DMS 273 treated with DMSO at 0.1 percent for 48 hours (cell line): Measurements from ENCODE around the gene CACNA1D.

Experiments used
- DNase-seq: peaks from one replicate; lab custom pipeline; 2025; lab: John Stamatoyannopoulos, UW

Gene CACNA1D

DNA sequence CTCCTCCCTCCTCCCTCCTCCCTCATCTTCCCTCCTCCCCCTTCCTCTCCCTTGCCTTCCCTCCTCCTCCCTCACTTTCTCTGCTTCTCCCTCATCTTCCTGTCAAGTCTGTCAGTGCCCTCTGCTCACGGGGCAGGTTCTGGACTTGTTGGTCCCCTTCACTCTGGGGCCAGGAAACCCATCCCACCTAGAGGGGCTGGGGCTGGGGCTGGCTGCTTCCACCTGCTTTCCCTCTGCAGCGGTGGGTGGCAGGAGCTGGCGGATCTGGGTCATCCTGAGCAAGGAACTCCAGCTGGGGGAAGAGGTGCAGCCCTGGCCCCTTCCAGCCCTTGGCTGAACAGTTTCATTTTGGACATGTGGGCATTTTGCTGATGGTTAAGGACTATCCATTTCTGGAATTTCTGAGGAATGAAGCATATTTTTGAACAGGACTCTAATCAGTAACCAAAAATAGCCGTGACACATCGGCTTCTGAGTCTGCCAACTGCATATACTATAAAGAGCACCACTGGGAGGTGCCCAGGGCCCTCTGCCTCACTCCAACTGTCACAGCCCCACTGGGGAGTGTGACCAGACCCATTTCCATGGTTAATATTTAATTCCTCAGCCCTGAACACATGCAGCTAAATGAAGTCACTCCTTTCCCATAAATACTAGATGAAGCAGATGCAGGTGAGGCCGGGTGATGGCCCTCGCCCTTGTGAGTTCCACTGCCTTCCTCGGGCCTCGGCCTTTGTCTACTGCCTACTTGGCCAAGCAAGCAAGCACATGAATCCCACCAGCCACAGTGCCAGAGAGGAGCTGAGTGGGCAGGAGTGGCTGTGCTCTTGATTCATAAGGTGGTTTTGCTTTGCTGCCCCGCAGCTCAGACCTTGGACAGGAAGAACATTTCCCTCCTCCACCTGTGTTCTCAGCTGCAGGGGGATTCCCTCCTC is 312.0 kb downstream of the CACNA1D start:
- no peak for DNase-seq

DNA sequence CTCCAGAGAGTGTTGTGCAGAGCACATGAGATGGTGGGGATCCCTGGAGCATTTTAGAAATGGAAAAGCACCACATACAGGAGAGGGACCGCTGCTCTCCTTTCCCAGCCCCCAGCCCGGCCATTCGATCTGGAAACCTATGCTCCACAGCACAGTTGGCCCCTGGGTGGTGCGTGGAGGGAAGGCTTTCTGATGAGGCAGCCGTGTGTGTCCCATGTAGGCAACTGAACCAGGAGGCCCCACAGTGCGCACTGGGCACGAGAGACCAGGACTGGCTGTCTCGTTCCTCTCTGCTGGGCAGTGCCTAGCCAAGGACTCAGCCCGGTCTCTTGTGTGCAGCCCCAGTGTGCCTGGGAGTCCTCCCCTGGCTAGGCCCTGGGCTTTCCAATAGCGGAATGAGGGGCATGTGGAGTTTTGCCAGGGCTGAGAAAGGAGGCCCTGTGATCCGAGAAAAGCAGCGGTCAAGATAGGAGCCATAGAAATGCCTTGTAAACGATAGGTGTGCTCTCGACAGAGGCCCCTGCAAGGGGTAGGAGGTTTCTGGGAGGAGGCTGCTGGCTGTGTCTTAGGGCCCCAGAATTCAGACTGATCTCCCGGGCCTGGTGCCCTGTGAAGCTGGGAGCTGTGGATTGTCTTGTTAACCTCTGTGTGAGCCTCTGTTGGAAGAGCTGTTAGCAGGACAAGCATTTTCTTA is 312.9 kb downstream of the CACNA1D start:
- no peak for DNase-seq

DNA sequence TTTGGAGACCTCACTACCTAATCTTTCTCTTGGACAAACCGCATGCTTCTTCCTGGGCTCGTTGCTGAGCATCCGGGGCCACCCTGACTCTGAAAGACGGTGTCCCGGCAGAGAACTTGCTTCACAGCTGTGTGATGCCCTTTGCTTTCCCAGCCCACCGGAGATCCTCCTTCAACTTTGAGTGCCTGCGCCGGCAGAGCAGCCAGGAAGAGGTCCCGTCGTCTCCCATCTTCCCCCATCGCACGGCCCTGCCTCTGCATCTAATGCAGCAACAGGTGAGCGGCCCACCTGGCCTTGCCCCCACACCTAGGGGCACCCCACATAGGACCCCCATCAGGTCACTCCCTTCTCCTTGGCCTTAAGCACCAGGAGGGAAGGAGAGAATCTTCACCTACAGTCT is 314.1 kb downstream of the CACNA1D start:
- no peak for DNase-seq

DNA sequence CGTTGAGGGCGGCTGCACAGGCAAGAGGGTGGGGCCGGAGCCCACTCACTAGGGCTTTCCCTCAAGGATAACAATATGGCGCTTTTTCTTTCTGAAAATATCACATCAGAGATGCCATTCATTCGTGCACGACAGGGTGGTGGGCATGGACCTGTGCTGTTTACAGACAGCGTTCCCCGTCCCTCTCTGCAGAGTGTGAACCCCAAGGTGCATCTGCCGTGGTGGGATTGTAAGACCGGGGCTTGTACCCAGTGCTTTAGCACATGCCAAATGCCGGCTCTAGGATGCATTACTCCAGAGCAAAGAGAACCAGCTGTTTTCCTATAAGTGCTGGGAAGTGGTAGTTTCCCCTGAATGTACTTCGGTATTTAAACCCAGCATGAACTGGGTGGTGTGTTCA is 314.9 kb downstream of the CACNA1D start:
- DNase-seq: no peak

DNA sequence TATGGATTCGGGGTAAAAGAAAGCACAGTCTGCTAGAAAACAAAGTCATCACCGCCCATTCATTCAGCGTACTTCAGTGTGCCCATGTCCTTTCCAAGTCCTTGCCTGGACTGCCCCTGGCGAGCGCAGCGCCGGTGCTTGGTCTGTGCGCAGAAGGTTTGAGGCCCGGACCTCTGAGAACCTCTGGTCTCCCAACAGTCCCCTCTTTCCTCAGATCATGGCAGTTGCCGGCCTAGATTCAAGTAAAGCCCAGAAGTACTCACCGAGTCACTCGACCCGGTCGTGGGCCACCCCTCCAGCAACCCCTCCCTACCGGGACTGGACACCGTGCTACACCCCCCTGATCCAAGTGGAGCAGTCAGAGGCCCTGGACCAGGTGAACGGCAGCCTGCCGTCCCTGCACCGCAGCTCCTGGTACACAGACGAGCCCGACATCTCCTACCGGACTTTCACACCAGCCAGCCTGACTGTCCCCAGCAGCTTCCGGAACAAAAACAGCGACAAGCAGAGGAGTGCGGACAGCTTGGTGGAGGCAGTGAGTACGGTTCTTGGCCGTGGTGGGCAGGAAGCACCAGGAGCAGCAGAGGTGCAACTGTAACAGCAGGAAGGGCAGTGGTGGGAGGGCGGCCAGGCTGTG is 315.5 kb downstream of the CACNA1D start:
- DNase-seq: no peak

DNA sequence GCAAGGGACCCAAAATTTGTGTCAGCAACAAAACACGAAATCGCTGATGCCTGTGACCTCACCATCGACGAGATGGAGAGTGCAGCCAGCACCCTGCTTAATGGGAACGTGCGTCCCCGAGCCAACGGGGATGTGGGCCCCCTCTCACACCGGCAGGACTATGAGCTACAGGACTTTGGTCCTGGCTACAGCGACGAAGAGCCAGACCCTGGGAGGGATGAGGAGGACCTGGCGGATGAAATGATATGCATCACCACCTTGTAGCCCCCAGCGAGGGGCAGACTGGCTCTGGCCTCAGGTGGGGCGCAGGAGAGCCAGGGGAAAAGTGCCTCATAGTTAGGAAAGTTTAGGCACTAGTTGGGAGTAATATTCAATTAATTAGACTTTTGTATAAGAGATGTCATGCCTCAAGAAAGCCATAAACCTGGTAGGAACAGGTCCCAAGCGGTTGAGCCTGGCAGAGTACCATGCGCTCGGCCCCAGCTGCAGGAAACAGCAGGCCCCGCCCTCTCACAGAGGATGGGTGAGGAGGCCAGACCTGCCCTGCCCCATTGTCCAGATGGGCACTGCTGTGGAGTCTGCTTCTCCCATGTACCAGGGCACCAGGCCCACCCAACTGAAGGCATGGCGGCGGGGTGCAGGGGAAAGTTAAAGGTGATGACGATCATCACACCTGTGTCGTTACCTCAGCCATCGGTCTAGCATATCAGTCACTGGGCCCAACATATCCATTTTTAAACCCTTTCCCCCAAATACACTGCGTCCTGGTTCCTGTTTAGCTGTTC is 316.9 kb downstream of the CACNA1D start:
- no peak for DNase-seq

DNA sequence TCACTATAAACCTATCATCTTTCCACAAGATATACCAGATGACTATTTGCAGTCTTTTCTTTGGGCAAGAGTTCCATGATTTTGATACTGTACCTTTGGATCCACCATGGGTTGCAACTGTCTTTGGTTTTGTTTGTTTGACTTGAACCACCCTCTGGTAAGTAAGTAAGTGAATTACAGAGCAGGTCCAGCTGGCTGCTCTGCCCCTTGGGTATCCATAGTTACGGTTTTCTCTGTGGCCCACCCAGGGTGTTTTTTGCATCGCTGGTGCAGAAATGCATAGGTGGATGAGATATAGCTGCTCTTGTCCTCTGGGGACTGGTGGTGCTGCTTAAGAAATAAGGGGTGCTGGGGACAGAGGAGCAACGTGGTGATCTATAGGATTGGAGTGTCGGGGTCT is 318.0 kb downstream of the CACNA1D start:
- DNase-seq: no peak

DNA sequence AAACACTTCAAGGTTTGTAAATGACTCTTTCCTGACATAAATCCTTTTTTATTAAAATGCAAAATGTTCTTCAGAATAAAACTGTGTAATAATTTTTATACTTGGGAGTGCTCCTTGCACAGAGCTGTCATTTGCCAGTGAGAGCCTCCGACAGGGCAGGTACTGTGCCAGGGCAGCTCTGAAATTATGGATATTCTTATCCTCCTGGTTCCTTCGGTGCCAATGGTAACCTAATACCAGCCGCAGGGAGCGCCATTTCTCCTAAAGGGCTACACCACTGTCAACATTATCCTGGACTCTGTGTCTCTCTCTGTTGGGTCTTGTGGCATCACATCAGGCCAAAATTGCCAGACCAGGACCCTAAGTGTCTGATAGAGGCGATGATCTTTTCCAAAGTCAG is 318.8 kb downstream of the CACNA1D start:
- no peak for DNase-seq

DNA sequence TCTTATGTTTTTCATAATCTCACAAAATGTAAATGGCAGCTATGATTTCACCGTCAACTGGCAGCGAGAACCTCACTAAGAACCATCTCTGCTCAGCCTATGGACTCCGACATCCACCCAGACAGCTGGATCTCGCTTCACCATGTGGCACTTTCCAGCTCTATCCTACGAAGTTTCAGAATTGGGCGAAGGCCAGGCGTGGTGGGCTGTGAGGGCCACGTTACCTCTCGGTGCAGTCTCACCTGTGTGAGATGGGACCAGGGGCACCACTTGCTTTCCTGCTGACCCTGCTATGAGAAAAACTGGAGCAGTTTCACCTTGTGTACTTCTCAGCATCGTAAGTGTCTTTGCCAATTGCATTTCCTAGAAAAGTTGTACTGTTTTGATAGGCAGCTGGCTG is 319.5 kb downstream of the CACNA1D start:
- DNase-seq: no peak

DNA sequence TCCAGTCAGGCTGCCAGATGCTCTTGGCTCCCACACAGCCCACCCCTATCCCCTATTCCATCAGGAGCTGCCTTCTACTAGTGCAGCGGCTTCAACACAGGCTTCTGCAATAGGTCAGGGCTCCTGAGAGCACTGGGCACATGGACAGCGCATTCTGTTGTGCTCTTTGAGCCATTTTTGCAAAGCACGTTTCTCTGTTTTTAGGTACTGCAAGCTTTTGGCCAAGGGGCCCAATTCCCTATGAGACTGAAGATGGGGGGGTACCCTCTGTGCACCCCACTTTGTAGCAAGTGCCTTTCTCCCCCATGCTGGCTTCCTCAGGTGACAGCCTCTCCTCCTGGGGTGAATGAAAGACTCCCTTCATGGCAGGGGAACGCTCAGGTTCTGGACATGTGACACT is 320.7 kb downstream of the CACNA1D start:
- DNase-seq: no peak

DNA sequence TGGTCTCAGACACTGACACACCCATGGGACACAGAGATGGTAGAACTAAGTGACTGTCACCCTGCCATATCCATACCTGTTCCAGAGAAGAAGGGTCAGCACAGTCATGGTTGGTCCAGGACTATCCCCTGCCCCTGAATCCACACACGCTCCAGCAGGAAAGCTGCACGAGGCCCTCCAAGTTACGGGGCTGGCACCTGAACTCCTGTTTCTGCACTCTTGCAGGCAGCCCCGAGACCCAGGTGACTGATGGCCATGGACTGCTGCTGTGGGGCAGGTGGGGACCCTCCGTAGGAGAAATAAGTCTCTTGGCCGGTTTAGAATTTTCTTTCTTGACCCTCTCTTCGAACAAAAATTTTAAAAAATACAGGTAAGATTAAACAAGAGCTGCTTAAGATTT is 321.2 kb downstream of the CACNA1D start:
- no peak for DNase-seq

DNA sequence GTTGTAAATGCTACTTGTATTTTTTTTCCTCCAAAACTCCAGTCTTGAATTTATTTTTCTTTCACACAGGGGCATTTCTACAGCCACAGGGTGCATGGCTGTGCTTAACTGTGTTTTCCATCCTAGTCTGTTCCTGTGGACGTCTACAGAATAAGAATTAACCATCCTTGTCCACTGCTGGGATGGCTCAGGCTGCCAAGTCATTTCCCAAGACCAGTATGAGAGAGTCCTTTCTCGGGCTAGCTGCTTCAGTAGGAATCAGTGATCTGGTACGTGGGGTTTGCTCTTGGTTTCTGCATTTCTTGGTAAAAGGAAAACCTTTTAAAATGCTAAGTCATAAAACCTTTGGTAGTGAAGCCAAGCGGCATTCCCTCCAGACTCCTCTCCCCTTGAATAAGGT is 322.0 kb downstream of the CACNA1D start:
- DNase-seq: no peak

DNA sequence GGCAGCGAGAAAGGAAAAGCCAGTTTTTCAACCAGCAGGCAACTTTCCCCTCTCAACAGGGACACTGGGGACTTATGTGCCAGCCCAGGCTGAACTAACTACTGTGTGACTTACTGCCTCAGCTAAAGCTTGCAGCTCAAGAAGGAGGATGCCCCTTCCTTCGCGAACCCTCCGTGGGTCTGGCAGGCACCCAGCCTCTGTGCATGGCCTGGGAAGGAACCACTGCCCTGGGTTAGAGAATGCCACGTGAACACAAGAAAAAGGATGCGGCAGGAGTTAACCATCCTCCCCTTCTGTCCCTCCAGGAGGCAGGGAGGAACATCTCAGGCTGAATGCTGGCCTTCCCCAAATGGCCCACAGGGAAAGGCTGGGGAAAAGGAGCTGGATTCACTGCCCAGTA is 322.8 kb downstream of the CACNA1D start:
- DNase-seq: no peak

DNA sequence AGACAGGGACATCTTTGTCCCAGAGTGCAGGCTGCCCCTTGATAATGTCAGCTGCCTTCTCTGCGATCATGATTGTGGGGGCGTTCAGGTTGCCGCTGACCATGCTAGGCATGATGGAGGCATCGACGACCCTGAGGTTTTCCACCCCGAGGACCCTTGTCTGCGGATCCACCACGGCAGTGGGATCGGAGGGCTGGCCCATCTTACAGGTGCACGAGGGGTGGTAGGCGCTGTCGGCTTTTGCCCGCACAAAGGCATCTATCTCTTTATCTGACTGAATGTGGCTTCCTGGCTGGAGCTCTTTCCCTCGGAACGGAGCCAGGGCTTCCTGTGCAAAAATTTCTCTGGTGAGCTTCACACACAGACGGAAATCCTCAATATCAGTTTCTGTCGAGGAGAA is 323.4 kb downstream of the CACNA1D start:
- DNase-seq: no peak

DNA sequence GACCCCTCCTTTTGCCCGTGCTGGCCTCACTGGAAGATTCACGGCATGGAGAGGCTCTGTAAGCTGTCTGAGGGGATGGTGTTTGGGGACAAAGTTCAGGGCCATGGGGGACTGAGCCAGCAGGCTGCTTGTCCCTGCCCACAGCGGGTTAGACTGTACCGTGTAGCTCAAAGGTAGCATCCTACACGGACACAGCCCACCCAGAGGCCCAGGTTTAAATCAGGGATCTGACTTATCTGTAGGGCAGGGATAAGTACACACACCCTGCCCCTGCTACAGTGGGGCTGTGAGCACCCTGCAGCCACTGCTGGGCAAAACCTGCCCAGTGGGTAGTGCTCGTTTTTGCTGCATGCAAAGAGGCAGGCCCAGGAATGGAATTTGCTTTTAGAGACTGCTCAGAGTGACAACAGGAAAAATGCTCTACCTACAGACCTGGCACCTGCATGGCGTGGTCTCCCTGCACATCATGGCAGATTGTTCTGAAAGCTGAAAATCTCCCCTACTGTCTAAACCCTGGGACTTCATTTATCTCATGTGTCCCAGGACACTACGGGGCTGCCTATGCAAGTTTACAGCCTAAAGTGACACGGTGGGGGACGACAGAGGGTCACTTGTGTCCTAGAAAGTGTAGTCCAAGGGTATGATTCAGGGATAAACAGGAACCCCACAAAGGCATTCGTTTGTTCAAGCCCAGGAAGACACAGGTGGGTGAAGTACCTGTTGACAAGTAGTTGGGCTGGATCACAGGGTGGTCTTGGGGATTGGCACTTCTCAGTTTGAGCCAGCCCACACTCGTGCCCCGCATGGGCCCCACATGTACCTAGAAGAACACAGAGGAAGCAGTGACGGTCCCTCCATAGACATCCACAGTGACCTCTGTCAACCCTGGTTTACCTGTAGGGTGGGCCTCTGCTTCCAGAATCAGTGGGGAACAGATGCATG is 324.1 kb downstream of the CACNA1D start:
- DNase-seq: no peak

DNA sequence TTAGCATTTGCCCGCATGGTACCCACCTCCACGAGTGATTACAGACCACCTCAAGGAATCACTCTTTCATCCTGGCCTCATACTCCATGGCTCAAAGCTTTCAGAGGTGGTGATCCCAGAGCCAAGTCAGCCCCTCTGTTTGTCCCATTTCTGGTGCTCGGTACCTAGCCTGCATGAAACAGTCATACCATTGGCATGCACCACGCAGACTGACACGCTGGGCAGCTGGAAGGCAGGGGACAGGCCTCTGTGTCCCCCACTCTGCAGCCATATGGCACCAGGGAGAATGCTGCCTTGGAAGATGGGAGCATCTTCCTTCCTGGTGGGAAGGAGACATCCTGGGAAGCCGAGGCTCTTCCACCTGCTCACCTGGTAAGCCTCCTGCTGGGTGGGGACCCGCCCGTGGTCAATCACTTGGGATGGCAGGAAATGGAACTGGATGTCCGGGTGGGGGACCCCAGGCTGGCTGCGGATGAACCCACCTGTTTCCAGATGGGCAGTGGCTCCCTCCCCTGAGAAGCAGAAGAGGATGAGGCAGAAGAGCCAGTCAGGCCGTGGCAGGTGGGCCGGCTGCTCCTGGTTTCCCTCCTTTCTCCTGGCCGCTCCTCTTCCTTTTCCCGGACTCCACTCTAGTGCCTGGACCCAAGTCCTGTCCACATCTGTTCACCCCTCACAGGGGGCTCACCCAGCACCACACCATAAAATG is 324.9 kb downstream of the CACNA1D start:
- no peak for DNase-seq

DNA sequence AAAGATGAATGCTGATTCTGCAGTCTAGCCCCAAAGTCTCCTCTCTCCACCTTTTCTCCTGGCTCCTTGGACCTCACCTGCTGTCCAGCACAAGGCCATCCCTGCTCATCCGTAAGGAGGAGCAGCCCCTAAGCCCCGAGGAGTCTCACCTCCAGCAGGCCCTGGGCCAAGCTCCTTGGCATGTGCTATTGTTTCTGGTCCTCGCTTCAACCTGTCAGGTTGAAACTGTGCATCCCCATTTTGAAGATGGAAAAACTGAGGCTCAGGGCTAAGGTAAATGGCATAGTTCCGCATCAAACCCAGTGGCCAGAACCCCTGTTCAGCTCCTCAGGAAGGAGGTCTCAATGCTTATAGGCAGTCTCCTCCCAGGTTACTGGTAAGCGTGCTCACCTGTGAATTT is 325.7 kb downstream of the CACNA1D start:
- DNase-seq: no peak

DNA sequence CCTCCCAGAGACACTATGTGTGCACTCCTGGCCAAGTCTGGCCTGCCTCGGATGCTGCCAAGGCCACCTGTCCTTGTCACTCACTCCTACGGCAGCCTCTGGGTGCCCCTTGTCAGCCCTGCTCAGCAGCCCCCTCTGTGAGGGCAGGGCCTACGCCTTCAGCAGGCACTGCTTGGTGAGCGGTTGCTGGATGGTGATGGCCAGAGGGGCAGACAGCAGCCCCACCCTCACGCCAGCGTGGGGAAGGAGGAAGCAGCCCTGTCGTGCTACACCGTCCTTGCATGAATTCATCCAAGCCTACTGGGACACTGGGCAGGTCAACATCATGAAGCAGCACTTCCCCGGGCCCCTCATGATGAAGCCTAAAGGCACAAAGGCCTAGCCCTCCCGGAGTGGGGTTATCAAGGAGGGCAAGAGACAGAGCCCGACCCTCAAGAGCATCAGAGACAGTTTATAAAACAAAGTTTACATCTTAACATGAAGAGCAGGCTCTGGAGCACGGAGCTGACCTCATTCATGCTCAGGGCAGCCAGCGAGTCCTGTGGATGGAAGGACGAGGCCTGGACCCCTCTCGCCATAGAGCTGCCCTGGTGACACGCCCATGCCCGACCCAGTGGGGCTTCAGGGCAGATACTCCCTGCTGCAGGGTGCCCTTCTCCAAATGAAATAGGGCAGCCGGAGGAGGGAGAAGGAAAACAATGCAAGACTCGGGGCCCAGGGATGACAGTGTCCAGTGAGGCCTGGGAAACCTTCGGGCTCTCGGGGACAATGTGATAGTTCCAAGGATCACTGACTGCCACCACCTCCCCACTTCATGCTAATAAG is 326.6 kb downstream of the CACNA1D start:
- DNase-seq: no peak

DNA sequence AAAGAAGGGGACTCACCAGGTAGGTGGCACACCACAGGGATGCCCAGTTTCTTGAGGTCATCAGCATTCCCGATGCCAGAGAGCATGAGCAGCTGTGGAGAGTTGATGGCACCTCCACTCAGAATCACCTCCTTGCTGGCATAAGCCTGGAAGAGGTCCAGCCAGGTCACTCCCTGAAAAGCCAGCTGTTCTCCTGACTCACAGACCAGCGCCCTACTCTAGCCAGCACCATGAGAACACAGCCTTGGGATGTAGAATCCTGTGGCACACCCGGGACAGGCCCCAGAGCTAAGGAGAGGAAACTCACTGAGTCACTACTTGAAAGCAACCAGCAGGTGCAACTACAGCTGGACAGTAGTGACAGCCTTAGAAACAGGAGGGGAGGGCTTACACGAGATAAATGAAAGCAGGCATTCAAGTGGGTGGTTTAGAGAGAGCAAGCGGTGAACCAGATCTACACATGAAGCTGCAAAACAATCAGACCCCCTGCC is 327.3 kb downstream of the CACNA1D start:
- DNase-seq: no peak
